ENCODE measurements around the gene HOGA1. TPM values are rescaled to one million over a fixed set of nuclear protein-coding genes. Genes with fewer than 3 reads are reported as not detected.

The HOGA1 gene
- total RNA-seq, 1 experiment from 2014 or later: 0.08 TPM

DNA sequence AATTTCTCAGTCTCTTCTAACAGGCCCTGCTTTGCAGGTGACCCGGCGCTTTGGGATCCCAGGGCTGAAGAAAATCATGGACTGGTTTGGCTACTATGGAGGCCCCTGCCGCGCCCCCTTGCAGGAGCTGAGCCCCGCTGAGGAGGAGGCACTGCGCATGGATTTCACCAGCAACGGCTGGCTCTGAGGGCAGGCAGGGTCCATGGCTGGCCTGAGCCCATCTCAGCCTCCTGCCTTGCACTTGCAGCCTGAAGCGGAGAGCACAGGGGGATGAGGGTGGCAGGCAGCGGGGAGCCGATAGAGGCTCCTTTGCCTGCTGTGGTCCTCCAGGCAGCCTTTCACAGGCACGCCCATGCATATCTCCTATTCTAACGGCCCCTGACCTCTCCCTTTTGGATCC lies 27.3 kb downstream of the HOGA1 start:
- Histone ChIP-seq H3K4me3 (ENCODE audit: low read depth in 2 of 2, low read length in 2 of 2) (no peak overlapping the region), H3K27me3 (ENCODE audit: control insufficient read depth, insufficient read depth, low read length) (no peaks in the 10 kb centered on the region), H3K9me3 (ENCODE audit: control insufficient read depth, insufficient read depth, low read depth, low read length) (no peaks in the 10 kb centered on the region), H3K36me3 (ENCODE audit: control insufficient read depth, insufficient read depth, low read length) (no peaks in the 10 kb centered on the region), H3K4me1 (ENCODE audit: control insufficient read depth, insufficient read depth, low read length) (peaks cover 10% of the 10 kb centered on the region; the same call in 1 of the 2 replicates), H3K27ac (ENCODE audit: low read length) (peak overlapping the region; percentile 37; the same call in 1 of the 2 replicates)
- no peak for TF ChIP-seq TCF7L2 (IDR thresholded peaks at IDR 0.05; ENCODE audit: low read depth, low read length)
- no peak for TF ChIP-seq SIN3A (IDR thresholded peaks at IDR 0.05; ENCODE audit: borderline replicate concordance, insufficient read depth, low read depth, low read length)
- TF ChIP-seq POLR2AphosphoS5 (IDR thresholded peaks at IDR 0.05; ENCODE audit: low read depth, low read length): no peak
- TF ChIP-seq, protein P1, sequence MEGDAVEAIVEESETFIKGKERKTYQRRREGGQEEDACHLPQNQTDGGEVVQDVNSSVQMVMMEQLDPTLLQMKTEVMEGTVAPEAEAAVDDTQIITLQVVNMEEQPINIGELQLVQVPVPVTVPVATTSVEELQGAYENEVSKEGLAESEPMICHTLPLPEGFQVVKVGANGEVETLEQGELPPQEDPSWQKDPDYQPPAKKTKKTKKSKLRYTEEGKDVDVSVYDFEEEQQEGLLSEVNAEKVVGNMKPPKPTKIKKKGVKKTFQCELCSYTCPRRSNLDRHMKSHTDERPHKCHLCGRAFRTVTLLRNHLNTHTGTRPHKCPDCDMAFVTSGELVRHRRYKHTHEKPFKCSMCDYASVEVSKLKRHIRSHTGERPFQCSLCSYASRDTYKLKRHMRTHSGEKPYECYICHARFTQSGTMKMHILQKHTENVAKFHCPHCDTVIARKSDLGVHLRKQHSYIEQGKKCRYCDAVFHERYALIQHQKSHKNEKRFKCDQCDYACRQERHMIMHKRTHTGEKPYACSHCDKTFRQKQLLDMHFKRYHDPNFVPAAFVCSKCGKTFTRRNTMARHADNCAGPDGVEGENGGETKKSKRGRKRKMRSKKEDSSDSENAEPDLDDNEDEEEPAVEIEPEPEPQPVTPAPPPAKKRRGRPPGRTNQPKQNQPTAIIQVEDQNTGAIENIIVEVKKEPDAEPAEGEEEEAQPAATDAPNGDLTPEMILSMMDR (IDR thresholded peaks at IDR 0.05): no peak
- TF ChIP-seq, protein P2, sequence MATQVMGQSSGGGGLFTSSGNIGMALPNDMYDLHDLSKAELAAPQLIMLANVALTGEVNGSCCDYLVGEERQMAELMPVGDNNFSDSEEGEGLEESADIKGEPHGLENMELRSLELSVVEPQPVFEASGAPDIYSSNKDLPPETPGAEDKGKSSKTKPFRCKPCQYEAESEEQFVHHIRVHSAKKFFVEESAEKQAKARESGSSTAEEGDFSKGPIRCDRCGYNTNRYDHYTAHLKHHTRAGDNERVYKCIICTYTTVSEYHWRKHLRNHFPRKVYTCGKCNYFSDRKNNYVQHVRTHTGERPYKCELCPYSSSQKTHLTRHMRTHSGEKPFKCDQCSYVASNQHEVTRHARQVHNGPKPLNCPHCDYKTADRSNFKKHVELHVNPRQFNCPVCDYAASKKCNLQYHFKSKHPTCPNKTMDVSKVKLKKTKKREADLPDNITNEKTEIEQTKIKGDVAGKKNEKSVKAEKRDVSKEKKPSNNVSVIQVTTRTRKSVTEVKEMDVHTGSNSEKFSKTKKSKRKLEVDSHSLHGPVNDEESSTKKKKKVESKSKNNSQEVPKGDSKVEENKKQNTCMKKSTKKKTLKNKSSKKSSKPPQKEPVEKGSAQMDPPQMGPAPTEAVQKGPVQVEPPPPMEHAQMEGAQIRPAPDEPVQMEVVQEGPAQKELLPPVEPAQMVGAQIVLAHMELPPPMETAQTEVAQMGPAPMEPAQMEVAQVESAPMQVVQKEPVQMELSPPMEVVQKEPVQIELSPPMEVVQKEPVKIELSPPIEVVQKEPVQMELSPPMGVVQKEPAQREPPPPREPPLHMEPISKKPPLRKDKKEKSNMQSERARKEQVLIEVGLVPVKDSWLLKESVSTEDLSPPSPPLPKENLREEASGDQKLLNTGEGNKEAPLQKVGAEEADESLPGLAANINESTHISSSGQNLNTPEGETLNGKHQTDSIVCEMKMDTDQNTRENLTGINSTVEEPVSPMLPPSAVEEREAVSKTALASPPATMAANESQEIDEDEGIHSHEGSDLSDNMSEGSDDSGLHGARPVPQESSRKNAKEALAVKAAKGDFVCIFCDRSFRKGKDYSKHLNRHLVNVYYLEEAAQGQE (IDR thresholded peaks at IDR 0.05; ENCODE audit: insufficient read depth in 1 of 2, low read depth in 2 of 2, low read length in 1 of 2): no peak
- ChIA-PET POLR2A (no interaction called here), CTCF (interaction anchor here (0.9 to 1.8 kb wide), 2 partner anchors 37 to 39 kb away, joined by 4 to 23 read pairs; partner anchors contain the start of gene ANKRD2)
- ATAC-seq (no peak), DNase-seq (ENCODE audit: low read depth, low spot score) (no peak)
- intact Hi-C loops (cut with micrococcal nuclease; ENCODE audit: unreplicated experiment) (no loop called here), in situ Hi-C loops (cut with HindIII; ENCODE audit: low pct_unique_long_range_greater_than_20kb, low sequenced_read_pairs) (no loop called here)
- BruUV-seq (replicated peaks): no TSS peak

DNA sequence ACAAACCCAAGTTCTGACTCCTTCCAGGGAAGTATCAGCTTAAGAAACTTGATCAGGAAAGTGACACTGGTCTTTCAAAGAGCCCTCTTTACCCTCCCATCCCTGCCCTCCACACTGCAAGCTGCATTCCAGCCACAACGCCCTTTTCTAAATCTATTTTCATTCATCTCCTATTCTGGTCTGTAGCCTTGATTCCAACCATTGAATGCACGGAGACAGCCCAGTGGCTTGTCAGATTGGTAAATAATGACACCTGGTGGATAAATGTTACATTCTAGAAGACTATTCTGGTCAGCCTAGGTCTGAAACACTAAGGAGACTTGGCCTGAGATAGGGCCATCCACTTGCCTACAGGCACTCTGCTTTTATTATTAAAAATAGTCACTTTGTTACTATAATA lies 28.2 kb downstream of the HOGA1 start:
- DNase-seq (ENCODE audit: low read depth, low spot score): no peak
- TF ChIP-seq SIN3A (IDR thresholded peaks at IDR 0.05; ENCODE audit: borderline replicate concordance, insufficient read depth, low read depth, low read length) (no peak), POLR2AphosphoS5 (IDR thresholded peaks at IDR 0.05; ENCODE audit: low read depth, low read length) (no peak), TCF7L2 (IDR thresholded peaks at IDR 0.05; ENCODE audit: low read depth, low read length) (no peak)
- TF ChIP-seq, protein P2 (IDR thresholded peaks at IDR 0.05; ENCODE audit: insufficient read depth in 1 of 2, low read depth in 2 of 2, low read length in 1 of 2): no peak
- TF ChIP-seq, protein P1 (IDR thresholded peaks at IDR 0.05): no peak; the same call in 1 of the 2 replicates
- no peaks in the 10 kb centered on the region for H3K27me3 ChIP-seq (ENCODE audit: control insufficient read depth, insufficient read depth, low read length)
- no TSS peak for BruUV-seq (replicated peaks)
- H3K4me3 ChIP-seq (ENCODE audit: low read depth in 2 of 2, low read length in 2 of 2): no peak overlapping the region
- in situ Hi-C loops (cut with HindIII; ENCODE audit: low pct_unique_long_range_greater_than_20kb, low sequenced_read_pairs): no loop called here
- ATAC-seq: peak; percentile 98
- H3K36me3 ChIP-seq (ENCODE audit: control insufficient read depth, insufficient read depth, low read length): no peaks in the 10 kb centered on the region
- ChIA-PET CTCF (interaction anchor here (0.9 to 1.8 kb wide), 4 partner anchors 17 to 148 kb away, joined by 4 to 23 read pairs (median 4); partner anchors contain the start of gene ANKRD2), POLR2A (no interaction called here)
- H3K4me1 ChIP-seq (ENCODE audit: control insufficient read depth, insufficient read depth, low read length): peaks cover 10% of the 10 kb centered on the region; the same call in 1 of the 2 replicates
- H3K27ac ChIP-seq (ENCODE audit: low read length): no peak overlapping the region
- intact Hi-C loops (cut with micrococcal nuclease; ENCODE audit: unreplicated experiment): loop anchor here (2.0 kb wide), 2 partner anchors 40 to 150 kb away; partner anchors contain the start of gene ANKRD2
- no peaks in the 10 kb centered on the region for H3K9me3 ChIP-seq (ENCODE audit: control insufficient read depth, insufficient read depth, low read depth, low read length)

Data from Panc1 (cell line).